Superior temporal gyrus (tissue), 1 donor: Measurements from ENCODE around the gene PKNOX2.

Experiments used
- DNase-seq: peaks from one replicate; pipeline ENCODE4 v3.0.0-alpha.2; 2016; ENCODE audit errors: extremely low spot score

The PKNOX2 gene

GRCh38 chr11:125356797-125357196 lies 192.2 kb downstream of the PKNOX2 start:
- DNase-seq: no peak

DNA sequence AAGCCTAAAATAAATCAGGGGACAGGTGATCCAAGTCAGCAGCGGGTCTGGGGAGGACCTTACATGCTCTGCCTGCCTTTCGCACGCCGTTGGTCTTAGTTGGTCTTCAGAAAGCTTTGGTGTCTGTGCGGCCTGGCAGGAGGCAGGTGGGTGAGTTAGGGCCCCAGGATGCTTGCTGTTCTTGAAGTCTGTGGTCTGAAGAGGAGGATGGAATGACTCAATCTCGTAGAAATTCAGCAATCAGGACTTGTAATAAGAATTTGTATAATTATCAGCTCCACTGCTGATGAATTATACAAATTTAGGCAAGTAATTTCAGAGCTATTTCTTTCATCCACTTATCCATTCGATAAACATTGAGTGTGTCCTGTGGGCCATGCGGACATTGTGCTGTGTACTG lies 193.0 kb downstream of the PKNOX2 start:
- DNase-seq: no peak

DNA sequence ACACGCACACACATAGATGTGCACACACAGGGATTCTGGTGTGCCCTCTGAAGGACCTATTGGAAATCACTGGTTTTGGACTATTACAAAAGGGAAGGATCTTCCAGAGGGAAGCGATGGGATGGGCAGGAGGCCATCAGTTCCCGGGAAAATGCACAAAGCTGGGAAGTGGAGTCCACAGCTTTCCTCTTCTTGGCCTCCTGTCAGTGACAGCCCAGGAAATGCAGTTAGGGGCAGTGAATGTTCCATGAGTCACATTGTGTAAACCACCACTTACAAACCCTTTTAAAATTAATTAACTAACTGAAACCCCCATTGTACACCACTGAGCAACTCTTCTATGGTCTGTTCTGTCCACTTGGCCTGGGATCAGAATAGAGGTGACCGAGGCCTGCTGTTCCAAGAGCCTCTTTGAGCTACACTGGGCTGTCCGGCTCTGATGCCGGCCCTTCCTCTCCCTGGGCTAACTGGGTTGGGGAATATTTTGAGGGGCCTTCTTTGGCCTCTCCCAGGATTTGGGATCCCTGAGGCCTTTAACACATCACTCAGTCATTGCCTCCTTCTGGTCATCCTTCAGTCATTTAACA lies 193.8 kb downstream of the PKNOX2 start:
- DNase-seq: no peak

GRCh38 chr11:125359130-125359529 lies 194.6 kb downstream of the PKNOX2 start:
- no peak for DNase-seq

- DNase-seq: no peak
These were observed 195.5 kb downstream of the PKNOX2 start for GRCh38 chr11:125360066-125360465.

DNA sequence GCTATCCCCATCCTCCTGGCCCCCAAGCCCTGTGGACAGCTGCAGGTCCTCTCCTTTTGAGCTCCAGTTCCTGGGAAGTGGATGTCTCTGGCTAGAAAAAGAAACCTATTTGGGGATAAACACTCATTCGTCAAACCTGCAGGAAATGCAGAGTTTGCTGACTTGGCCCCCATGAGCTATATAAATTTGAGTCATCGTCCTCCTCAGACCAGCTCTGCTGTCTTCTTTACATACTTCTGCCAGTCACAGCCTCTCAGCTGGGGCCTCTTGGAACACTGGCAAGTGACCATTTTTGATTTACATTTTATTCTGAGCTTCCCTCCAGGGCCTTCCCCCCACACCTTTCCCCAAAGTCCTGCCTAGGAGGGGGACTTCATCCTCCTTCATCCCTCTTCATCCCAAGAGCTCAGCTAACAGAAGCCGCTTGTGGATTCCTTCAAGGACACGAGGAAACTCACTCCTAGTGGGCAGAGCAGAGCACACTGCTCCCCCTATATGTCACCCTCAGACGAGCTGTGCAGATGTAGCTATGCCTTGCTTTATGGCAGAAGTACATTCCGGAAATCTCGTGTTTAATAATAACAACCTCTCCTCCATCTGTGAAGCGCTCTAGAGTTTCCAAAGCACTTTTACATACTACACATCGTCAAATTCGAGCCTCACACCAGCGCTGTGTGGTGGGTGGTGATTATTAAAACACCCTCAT lies 199.7 kb downstream of the PKNOX2 start:
- DNase-seq: no peak

DNA sequence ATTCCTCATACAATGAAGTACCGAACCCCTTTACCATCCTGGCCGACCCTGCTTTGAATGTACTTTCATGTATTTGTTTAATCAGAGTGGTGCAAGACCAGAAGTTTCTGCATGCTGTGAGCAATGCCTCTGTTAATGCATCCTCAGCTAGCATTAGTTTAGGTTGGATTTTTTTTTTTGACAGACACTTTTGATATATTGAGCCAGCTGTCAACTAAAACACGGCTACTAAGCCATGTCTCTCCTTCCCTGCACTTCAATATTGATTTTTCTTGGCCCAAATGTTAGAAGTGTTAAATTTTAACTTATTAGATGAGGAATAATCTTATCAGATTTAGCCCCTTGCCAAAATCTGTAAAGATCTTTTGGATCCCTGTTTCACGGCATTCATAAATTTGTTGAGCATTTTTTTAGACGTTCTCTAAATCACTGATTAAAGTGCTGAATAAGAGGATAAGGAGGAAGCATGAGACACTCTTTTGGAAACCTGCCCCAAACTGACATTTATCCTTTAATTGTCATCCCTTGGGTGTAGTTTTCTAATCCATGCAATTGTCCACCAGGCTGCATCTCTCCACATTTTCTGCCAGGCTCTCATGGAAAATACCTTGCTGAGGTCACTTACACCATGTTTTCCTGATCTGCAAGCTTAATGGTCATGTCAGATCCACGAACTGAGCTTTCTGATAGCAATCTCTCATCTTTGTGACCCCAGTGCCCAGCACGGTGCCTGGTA lies 200.8 kb downstream of the PKNOX2 start:
- DNase-seq: no peak

GRCh38 chr11:125367710-125368109 lies 203.2 kb downstream of the PKNOX2 start:
- DNase-seq: no peak

GRCh38 chr11:125368757-125369156 lies 204.2 kb downstream of the PKNOX2 start:
- DNase-seq: no peak

- no peak for DNase-seq
These were observed 205.3 kb downstream of the PKNOX2 start for GRCh38 chr11:125369808-125370207.

DNA sequence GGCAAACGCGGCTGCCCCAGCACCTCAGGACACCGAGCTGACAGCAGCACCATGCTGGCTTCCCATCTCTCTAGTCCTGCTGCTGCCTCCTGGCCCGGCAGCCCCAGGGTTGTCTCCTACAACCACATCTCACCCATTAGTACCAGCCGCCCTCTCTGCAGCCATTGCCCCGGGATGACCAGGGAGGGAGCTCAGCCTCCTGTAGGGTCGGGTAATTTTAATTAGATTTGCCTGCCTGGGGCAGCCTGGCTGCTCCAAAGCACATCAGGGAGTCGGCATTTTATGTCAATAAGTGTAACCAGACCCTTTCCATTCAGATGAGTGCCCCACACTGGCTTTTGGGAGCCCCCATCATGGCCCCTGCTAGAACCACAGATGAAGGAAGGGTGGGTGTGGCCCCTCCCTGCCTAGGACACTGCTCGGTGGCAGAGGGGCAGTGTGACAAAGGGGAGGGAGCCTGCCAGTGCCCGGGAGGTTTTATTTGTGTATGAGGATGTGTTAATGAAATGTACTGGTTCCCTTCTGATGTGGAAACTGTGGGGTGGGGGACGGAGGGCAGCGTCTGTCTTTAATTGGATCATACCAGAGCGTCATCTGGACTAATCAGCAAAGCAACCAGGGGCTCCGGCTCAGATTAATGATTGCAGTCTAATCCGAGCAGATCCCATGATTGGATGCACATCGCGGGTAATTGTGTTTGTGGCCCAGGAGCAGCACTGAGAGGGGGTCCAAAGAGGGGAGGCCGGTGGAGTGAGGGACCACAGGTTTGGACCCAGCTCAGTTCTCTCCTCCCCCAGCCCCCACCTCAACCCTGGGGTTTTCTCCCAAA lies 206.2 kb downstream of the PKNOX2 start:
- no peak for DNase-seq

DNA sequence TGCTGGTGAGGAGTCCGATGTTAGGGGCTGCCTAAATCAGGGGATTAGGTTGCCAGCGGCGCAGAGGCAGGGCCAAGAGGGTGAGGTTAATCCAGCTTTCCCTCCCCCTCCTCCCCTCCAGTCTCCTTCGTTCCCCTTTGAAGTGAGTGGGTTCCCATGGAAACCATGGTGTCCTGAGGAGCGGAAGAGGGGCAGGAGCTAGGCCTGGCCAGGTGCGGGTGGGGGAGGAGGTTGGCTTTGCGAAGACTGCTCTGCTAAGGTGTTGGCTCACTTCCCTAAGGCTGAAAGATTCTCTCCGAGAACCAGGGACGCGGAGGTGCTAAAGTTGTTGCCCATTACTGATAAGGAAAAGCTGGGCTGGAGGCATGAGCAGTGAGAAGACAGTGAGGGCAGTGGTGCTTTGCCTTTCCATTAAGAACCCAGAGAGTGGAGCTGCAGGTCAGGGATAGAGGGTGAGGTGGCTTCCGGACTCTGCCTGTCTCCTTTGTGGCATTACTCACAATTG lies 206.9 kb downstream of the PKNOX2 start:
- no peak for DNase-seq

DNA sequence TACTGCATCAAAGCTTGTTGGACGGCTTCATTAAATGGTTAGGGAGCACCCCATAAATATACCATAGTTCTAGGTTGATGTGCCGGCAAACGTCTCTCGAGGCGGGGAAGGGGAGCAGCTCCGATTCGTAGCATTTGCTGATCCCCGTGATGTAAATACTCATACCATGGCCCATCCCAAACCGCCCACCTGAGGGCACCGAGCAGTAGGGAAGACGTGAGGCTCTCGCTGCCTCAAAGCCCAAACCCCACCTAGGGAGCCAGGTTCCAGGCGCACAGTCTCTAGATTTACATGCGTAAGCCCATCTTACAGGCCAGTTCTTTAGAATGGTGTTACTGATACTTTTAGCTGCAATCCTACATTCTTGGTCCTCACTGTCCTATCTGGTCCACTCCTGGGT lies 207.5 kb downstream of the PKNOX2 start:
- DNase-seq: no peak

DNA sequence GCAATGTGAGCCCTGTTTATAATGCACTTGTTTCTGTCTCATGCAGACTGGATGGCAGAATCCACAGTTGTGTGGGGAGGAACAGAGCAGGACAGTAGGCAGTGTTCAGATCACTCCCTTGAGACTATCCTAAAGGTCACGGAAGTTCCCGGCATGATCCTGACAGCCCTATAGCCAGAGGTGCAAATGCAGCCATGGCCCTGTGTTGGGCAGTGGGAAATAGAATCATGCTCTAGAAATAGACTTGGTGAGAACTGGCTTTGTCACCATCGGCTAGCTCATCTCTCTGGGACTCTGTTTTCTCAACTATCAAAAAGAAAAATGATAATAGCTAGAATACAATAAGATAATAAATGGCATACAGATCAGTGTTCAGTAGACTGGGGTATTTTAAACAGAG lies 208.4 kb downstream of the PKNOX2 start:
- no peak for DNase-seq

- no peak for DNase-seq
These were observed 209.2 kb downstream of the PKNOX2 start for GRCh38 chr11:125373426-125374391.

- DNase-seq: no peak
These were observed 209.8 kb downstream of the PKNOX2 start for GRCh38 chr11:125374398-125374797.

DNA sequence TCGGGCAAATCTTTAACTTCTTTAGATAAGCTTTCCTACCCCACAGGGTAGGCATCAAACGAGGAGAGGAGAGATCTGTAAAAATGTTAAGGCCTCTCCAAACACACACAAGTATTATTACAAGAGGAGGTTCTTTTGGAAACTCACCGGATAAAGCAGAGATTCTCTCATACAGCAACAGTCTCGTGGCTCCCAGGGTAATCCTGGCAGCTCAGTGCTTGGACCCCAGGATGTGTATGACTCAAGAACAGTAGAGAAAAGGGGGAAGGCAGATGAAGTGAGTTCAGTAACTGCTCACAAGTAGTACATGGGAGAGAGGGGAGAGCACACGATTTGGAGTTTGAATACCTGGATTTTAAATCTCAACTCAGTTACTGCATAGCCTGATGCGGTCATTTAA lies 210.6 kb downstream of the PKNOX2 start:
- no peak for DNase-seq

DNA sequence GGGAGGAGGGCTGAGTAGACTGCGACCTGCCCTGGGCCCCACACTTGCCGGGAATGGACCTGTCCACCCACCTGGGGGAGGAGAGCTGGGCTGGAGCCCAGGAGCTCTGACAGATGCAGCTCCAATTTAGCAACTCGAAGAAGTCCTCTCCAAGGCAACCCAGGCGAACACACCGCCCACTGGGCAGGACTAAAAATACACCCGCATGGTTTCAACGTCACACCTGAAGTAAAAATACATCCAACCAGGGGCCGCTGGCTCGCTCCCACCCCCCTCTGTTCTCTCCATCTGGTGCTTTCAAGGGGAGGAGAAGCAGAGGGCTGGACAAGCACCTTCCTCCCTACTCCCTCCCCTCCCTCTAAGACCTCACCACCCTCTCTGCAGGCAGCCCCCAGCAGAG lies 211.6 kb downstream of the PKNOX2 start:
- peak; percentile 63 for DNase-seq

GRCh38 chr11:125376856-125377255 lies 212.3 kb downstream of the PKNOX2 start:
- DNase-seq: no peak

- DNase-seq: no peak
These were observed 213.5 kb downstream of the PKNOX2 start for GRCh38 chr11:125378083-125378482.

GRCh38 chr11:125378571-125378970 lies 214.0 kb downstream of the PKNOX2 start:
- DNase-seq: no peak
